Mucosa of gallbladder (tissue), 1 donor: ENCODE data around the gene NCOR2. TPM values are rescaled to one million over a fixed set of nuclear protein-coding genes. Genes with fewer than 3 reads are reported as not detected.

Experiments
- DNase-seq: peaks from one replicate; pipeline ENCODE4 v3.0.0-alpha.2; 2020; ENCODE audit warnings: low spot score
- total RNA-seq: library from RNA; stranded (reverse); gene quantifications from one replicate; pipeline ENCODE4 v1.2.1, GENCODE V29; 2021
- donor health status: DM: no; HTN: no; CAD: no.

Gene NCOR2
- total RNA-seq, 1 donor from 2014 or later = 210 TPM

DNA sequence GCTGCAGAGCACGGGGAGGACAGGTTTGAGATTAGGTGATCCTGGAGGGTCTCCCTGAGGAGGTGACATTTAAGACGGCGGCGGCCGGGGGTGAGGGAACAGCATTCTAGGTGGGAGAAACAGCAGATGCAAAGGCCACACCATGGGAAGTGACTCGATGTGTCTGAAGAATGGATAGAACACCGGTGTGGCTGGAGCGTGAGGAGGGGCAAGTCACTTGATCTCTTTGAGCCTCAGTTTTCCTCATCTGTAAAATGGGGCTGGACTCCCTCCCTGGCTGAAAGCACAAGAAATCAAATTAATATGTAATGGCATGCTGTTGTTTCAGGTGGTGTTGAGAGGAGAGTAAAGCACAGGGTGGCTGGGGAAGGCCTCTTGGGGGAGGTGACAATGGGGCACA lies 10.0 kb upstream of the NCOR2 start:
- DNase-seq = no peak

DNA sequence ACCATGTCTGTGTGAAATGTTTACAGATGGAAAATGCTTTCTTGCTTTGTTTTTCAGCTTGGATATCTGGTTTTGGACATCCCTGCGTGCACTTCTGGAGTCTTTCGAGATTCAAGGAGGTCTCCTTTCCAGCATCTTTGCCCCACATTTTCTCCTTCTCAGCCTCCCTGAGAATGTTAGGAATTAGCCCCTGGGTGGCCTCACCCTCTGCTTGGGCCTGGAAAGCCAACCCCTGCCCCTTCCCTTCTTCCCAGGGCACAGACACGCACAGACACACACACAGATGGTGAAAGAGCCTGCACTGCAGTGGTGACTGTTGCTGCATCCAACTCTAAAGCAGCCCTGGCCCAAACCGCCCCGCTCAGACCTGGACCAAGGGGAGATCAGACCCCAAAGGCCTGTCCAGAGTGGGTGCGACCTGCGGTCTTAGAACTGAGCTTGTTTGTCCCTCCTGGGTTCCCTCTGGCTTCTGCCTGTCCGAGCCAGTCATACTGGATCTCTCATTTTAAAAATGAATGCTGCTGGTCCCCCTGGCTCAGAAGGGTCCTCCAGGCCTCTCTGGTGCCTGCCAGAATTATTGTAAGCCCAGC lies 8.7 kb upstream of the NCOR2 start:
- no peak for DNase-seq

DNA sequence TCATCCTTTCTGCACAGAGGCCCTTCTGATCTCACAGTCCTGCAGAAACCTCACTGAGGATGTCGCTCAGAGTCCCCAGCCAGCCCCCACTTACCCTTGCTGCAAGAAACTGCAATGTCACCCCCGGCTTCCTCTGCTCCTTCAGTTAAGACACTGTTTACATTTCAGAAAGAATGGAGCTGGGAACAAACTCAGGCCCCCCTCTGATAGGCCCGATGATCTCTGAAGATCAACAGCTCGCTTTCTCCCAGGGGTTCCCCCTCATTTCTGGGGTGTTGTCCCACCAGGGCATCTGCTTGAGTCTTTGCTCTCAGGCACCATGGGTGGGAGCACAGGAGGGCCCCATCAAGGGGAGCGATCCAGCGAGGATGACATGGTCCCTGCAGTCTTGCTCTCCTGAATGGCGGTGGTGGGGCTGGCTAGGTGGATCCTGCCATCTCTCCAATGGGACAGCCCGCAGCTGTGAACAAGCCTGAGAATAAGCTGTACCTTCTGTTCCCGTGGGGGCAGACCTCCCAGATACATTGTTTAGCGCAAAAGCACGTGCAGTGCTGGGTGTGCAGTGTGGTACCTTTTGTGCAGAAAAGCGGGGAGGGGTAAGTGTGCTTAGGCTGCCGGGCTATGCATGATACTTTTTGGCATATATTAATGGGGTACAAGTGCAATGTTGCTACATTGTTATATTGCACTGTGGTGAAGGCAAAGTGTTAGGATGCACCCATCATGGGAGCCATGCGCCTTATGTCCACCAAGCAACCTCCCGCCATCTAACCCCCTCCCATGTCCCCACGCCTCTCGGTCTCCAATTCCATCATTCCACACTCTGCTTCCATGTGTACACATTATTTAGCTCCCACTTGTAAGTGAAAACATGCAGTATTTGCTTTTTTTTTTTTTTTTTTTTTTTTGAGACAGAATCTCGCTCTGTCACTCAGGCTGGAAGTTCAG lies 6.7 kb upstream of the NCOR2 start:
- no peak for DNase-seq

DNA sequence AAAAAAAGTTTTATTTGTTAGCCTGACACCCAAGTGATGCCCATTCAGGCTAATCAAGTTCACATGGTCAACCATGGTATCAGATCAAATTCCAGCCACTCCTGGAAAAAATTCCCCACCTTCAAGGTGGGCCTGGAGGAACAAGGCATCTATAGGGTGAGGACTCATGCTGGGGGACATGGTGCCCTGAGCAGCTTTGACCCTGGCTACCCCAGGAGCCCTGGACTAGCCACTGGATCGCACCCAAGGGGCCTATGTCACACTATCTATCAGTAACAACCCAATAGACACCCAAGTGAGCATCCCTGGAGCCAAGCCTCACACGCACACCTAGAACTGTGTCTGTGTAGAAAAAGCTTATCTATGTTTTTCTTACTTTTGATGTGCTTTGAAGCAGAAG lies 4.1 kb upstream of the NCOR2 start:
- no peak for DNase-seq

DNA sequence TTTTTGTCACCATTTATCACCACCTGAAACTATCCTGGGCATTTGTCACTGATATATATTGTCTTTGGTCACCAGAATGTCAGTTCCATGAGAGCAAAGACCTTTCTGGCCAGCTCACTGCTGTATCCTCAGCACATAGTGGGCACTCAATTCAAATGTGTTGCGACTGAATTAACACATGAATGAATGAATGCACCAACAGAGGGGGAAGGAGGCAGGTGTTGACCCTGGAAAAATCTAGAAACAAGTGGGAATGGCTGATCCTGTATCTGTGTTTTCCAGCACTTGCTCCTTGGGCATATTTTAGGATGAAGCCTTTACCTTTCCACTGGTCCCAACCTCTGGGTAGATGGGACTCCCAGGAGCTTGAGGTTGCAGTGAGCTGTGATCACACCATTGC lies 3.4 kb upstream of the NCOR2 start:
- no peak for DNase-seq

DNA sequence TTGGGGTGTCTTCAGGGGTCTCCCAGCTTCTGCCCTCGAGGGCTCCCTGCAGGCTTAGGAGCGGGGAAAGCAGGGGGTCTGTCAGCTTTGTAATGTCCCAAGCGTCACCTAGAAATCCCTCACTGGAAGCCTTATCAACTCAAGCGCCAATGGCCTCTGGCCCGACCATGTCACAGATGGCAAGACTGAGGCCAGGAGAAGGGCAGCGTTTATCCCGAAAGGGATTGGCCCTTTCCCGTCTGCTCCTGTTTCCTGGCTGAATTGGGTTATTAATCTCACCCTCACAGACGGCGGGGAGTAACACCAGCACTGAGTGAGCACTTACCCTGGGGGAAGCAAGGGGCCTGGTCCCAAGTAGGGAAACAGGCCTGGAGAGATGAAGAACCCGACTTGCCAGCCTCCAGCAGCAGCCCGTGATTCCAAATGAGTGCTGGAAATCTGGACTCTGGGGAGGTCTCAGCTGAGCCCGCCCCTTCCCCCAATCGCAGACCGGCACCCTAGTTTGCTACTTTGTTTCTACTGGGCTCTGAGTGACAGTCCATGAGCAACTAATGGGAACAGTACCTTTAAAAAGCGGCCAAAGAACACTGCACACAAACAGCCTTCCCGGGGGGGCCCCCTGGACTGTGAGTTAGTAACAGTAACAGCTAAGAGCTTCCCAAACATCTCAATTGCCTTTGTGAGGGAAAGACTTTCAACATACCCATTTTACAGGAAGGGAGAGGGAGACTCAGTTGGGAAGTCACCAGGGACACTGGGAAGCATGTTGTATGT lies 2.1 kb upstream of the NCOR2 start:
- DNase-seq = no peak

DNA sequence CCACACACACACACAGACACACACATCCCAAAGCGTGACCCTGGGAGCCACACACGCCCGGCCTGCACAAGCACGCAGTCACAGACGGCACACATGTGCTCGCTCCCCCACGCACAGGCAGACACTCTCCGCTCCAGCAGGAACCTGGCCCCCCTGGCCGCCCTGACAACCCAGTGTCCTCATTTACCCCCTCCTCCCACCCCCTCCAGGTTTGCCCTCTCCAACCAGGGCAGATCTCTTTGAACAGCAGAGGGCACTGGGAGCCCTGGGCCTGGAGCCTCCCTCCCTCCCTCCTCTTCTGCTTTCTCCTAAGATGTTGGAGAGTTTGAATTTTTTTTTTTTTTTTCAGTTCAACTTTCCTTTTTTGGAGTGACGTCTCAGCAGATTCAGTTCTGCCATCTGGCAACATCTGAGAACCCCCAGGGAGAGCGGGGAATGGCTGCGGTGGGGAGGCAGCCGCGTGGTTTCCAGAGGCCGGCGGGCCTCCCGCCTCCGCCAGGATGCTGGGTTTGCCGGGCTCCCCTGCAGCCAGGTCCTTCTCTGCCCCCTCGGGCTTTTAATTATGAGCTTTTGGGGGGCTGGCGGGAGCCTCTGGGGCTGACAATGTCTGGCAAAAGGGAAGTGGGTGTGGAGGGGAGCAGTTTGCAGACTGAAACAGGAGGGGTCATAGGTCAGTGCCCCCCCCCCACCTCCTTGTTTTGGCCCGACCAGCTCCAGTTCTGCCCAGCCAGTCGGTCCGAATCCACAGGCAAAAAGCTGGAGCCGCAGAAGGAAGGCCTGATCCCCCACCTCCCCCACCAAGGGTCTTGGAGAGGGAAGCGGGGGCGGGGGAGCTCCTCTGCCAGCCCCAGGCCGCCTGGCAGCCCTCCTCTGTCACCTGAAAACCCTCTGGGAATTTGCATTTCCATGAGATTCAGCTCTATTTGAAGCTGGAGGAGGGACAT lies 1.3 kb upstream of the NCOR2 start:
- peak; percentile 66 for DNase-seq

DNA sequence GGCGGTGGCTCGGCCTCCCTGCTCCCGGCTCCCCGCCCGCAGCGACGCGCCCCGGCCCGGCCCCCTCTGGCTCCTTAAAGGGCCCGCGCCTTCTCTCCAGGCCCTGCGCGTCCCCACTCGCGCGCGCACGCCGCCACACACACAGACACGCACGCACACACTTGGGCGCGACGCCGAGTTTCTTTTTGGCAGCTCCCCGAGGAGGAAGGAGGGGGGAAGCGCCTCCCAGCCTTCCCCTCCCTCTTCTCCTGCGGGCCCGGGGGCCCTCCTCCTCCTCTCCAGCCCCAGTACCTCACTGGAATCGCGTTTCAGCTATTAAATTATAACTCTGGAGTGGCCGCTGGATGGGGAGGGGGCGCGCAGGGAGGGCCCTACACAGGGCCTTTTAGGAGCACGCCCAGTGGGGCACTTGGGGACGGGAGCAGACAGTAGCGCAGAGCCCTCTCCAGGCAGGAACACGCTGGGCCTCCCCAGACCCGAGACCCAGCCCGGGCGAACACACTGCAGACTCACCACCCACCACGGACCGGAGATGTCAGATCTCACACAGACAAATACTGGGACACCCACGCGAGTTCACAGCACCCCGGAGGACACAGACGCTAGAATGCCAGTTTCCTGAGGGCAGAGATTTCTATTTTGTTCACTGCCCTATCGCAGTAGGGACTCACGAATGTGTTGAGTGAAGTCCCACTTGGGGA lies 411 bp upstream of the NCOR2 start:
- peak; percentile 92 for DNase-seq

DNA sequence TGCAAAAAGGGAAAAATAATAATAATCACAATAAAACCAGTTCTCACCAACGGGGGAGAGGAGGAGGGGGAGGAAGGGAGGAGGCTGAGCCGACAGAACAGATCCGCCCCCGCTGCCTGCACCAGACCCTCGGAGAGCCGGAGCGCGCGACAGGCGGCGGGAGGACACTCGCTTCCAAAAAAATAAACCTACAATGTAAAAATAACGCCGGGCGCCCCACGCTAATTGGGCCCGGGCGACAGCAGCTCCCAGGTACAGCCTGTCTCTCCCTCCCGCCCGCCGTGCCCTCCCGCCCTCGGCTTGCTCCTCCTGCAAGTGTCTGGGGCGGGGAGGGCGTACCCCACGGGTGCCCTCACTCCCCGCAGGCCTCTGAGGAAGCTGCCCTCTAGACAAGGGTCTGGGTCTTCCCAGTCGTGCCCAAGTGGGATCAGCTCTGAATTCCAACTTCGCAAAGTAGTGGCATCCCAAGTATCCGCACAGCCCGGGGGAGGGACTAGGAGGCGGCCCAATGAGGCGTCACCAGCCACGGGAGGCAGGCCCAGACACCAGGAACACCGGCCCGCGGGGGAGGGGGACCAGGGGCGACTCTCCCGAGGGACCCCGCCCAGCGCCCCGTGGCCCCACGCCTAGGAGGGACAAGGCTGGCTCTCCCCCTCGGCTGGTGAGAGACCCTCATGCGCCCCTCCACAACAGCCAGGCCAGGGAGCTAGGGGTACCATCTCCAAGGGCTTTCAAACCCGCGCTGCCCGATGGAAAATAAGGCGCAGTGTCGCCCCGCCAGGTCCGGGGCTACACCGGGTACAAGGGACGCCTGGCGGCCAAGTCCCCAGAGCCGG lies 1.0 kb downstream of the NCOR2 start:
- DNase-seq = peak; percentile 85

DNA sequence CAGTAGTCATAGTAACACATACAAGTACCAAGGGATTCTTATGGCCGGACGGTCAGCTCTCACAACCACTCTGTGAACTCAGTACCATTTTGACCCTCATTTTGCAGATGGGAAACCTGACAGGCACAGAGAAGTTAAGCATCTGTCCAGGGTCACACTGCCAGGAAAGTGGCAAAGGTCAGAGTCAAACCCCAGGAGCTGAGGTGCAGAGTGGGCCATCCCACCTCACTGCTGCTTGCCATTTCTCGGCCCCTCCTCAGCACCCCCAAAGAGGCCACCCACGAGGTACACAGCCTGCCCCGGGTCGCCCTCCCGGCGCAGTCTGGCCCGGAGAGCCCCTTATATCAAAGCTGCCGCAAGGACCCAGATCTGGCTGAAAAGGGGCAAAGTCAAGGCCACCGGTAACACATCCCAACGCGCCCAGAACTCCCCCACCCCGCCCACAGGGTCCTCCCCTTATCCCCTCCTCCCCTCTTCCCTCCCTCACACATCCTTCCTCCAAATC lies 1.7 kb downstream of the NCOR2 start:
- no peak for DNase-seq

DNA sequence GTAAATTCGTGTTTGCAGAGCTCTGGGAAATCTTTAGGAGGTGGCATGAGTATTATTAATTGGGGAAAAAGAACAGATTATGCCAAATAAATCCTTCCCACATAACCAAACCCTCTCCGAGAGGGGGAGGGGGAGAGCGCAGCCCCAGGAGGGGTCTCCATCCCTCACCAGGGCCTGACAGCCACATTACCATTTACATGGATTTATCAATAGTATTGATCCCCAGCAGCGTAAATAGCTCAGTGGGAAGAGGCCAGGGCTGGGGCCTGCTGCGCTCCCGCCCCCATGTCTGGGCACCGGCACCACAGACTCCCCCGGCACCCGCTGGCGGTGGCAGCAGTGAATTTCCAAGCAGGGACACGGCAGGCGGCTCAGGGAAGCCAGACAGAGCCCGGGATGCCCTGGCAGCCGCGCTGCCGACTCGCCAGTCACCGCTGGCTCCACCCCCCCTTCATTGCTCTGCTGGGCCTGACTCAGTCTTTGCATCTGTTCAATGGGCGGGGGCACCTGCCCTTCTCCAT lies 2.4 kb downstream of the NCOR2 start:
- no peak for DNase-seq

DNA sequence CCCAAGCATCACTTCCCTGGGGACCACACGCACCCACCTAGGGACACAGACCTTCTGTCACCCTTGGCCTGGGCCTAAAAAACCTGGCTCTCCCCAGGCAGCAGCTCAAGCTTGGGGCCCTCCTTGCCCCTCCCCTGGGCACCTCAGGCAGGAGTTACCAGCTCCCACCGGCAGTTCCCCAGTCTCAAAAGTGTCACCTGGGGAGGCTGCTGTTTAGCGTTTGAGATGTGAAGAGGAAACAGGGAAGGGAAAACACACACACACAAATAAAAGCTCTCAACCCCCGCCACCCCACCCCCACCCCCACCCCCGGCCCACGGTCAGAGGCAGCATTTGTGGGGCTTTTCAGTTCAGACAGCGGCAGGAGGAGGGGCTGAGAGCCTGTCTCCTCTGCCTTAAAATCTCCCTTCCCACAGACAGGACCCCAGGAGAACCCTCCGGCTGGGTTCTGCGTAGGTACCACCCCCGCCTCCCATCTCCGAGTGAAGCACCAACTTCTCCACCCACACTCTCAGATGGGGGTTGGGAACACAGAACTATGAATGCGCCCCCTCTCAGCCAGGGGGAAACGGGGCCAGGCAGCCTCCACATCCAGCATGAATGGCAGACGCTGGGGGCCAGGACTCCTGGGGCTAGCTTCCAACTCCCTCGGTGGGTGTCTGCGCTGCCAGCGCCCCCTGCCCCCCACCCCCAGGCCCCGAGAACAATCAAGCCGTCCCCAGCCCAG lies 3.0 kb downstream of the NCOR2 start:
- no peak for DNase-seq

DNA sequence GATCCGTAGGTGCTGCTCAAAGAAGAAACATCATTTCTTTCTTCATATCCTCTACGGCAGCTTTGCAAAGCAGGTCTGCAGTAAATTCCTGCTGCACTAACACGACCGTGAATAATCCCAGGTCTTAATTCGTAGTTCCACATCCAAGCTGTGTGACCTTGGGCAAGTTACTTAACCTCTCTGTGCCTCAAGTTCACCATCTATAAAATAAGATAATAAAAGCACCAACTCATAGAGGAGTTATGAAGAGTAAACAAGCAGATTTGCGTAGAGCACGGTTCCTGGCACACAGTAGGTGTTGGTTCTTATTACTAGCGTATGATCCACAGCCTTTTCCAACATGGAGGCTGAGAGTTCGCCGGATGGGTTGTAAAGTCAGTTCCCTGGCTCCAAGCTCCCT lies 3.6 kb downstream of the NCOR2 start:
- no peak for DNase-seq

DNA sequence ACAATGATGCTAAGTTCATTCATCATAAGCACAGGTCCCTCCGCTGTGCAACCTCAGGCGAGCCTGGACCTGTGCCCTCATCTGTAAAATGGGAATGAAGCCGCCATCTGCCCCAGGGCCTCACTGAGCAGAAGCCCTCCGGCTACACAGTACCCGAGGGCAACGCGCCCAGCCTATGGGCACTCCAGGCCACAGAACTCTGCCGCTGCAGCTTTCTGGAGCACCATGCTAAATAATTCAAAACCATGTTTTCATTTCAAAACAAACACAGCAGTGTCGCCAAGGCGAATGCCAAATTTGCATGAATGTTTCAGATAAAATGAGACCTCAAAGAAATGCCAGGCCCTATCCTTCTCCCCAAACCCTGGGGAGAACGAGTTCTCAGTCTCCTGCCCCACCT lies 4.0 kb downstream of the NCOR2 start:
- no peak for DNase-seq

DNA sequence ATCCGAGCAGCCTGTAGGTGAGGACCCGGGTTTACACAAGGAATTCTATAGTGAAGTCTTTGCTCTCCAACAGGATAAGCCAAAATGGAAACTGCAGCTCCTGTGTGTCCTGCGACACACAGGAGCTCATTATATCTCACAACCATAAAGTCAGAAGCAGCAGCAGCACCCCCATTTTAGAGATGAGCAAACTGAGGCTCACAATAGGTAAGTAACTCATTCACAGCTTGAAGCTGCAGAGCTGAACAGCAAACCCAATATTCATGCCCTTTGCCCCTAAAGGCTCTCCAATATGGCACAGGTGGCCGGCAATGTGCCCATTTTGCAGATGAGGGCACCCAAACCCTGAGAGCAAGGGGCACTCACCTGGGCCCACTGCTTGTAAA lies 4.6 kb downstream of the NCOR2 start:
- no peak for DNase-seq

DNA sequence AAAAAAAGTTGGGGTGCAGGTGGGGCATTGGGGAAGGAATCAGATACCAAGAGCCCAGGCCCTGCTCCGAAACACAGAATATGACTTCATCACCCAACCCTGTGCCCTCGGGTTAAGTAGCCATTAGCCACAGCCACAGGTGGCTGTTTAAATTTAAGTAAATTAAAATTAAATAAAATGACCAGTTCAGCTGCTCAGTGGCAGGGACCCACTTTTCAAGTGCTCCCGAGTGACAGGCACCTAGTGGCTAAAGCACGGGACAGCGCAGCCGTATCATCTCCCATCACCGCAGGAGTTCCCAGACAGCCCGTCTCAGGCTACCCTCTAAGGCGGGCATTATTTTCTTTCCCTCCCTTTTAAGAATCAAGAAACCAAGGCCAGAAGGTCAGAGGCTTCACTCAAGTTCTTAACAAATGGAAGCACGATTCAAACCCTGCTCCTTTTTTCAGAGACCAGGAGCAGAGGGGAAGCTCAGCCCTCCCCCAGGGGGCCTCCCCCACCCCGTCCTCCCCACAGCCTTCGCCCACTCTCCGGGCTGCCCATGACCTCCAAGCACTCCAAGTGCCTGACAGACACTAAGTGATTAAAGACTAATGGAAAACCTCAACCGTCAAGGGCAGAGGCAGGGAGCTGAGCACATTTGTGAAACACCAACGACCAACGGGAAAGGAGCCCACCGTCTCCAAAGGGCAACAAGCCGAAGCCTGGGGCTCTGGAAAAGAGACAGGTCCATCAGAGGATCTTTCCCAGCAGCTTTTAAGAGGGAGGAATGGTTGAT lies 5.2 kb downstream of the NCOR2 start:
- no peak for DNase-seq

DNA sequence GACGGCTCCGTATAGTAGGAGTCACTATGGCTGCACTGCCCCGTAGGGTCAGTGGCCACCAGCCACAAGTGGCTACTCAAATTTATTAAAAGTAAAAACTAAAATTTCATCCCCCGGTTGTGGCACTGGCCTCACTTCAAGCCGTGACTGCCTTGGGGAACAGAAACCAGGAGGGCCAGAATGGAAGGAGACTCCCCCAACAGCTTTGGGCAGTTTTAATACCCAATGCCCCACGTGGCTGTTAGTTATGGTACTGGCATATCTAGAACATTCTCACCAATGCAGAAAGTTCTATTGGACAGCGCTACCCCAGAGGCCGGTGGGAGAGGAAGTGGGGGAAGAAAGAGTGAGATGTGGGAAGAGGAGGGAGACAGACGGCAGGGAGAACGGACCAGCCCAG lies 6.2 kb downstream of the NCOR2 start:
- DNase-seq = no peak
